22Rv1 (cell line): ENCODE measurements around the gene PFDN2.

Source experiments
- H3K27ac ChIP-seq: fragments of 450-650 bp; 2 replicates; pipeline ENCODE4 v1.5.1; 2017
- CTCF ChIP-seq: fragments of 450-650 bp; IDR thresholded peaks from 2 replicates; pipeline ENCODE4 v1.5.1; 2017; ENCODE audit warnings: mild to moderate bottlenecking
- ZFX ChIP-seq: fragments of 450-650 bp; IDR thresholded peaks from 2 replicates; pipeline ENCODE4 v1.6.1; 2017; ENCODE audit warnings: antibody characterized with exemption, borderline replicate concordance

Gene PFDN2

GRCh38 chr1:161096530-161096929, 21.3 kb downstream of the PFDN2 start:
- TF ChIP-seq ZFX (no peak), CTCF (no peak)
- no peak overlapping the region for H3K27ac ChIP-seq

GRCh38 chr1:161096015-161096414, 21.8 kb downstream of the PFDN2 start:
- no peak overlapping the region for H3K27ac ChIP-seq
- no peak for TF ChIP-seq CTCF
- no peak for TF ChIP-seq ZFX

GRCh38 chr1:161095230-161095629, 22.6 kb downstream of the PFDN2 start:
- no peak for TF ChIP-seq ZFX
- TF ChIP-seq CTCF: no peak
- H3K27ac ChIP-seq: no peak overlapping the region

- TF ChIP-seq ZFX: no peak
- TF ChIP-seq CTCF: no peak
- H3K27ac ChIP-seq: no peak overlapping the region
Measured at GRCh38 chr1:161094481-161094880, 23.4 kb downstream of the PFDN2 start.

GRCh38 chr1:161092621-161093028, 25.2 kb downstream of the PFDN2 start:
- TF ChIP-seq CTCF (no peak), ZFX (no peak)
- H3K27ac ChIP-seq: no peak overlapping the region

- TF ChIP-seq ZFX: no peak
- no peak for TF ChIP-seq CTCF
Measured at GRCh38 chr1:161091796-161092507, 25.9 kb downstream of the PFDN2 start.

GRCh38 chr1:161091093-161091492, 26.7 kb downstream of the PFDN2 start:
- TF ChIP-seq ZFX: no peak
- TF ChIP-seq CTCF: no peak
- no peak overlapping the region for H3K27ac ChIP-seq

More at GRCh38 chr1:161091796-161092507, 25.9 kb downstream of the PFDN2 start:
- no peak overlapping the region for H3K27ac ChIP-seq
